HG03378 (cell line): ENCODE data around the gene GNAQ.
"Not testable (repeated sequence)": the region's sequence is repeated elsewhere in the genome, so short reads cannot be mapped to it uniquely, and the experiment has no call there.

ENCODE experiments used
- ATAC-seq: cut with Tn5 transposase; IDR thresholded peaks from one replicate; pipeline ENCODE4 v1.9.1; 2021; ENCODE audit warnings: mild to moderate bottlenecking, moderate library complexity; ENCODE audit not compliant: unreplicated experiment

GNAQ gene

GRCh38 chr9:78031444-78031892 lies at the start of gene GNAQ:
Gene GNAQ (minus strand): TSS chr9:78031811. CDS start chr9:78031235, 576 bp downstream.
- ATAC-seq, result no peak

- no peak for ATAC-seq
Observed at GRCh38 chr9:78074385-78075291, 43.0 kb upstream of the GNAQ start.

- ATAC-seq, result no peak
Observed at GRCh38 chr9:78073722-78074121, 42.1 kb upstream of the GNAQ start.

- ATAC-seq, result no peak
Observed at GRCh38 chr9:78072586-78073199, 41.1 kb upstream of the GNAQ start.

GRCh38 chr9:78070521-78070920 lies 38.9 kb upstream of the GNAQ start:
- no peak for ATAC-seq

- ATAC-seq, result no peak
Observed at GRCh38 chr9:78064075-78064474, 32.5 kb upstream of the GNAQ start.

- no peak for ATAC-seq
Observed at GRCh38 chr9:78062710-78063109, 31.1 kb upstream of the GNAQ start.

GRCh38 chr9:78054218-78054617 lies 22.6 kb upstream of the GNAQ start:
- not testable (repeated sequence) for ATAC-seq

- no peak for ATAC-seq
Observed at GRCh38 chr9:78053627-78054026, 22.0 kb upstream of the GNAQ start.

GRCh38 chr9:78050421-78050820 lies 18.8 kb upstream of the GNAQ start:
- no peak for ATAC-seq

GRCh38 chr9:78049484-78049883 lies 17.9 kb upstream of the GNAQ start:
- no peak for ATAC-seq

GRCh38 chr9:78047106-78047505 lies 15.5 kb upstream of the GNAQ start:
- no peak for ATAC-seq

- ATAC-seq, result no peak
Observed at GRCh38 chr9:78046112-78046511, 14.5 kb upstream of the GNAQ start.

- ATAC-seq, result no peak
Observed at GRCh38 chr9:78044886-78045285, 13.3 kb upstream of the GNAQ start.

- ATAC-seq, result no peak
Observed at GRCh38 chr9:78044189-78044588, 12.6 kb upstream of the GNAQ start.

GRCh38 chr9:78041971-78042370 lies 10.4 kb upstream of the GNAQ start:
- ATAC-seq, result no peak

GRCh38 chr9:78040726-78041125 lies 9.1 kb upstream of the GNAQ start:
- ATAC-seq, result no peak

GRCh38 chr9:78038620-78039300 lies 7.1 kb upstream of the GNAQ start:
- ATAC-seq, result no peak

- peak; percentile 53 for ATAC-seq
Observed at GRCh38 chr9:78035383-78035993, 3.9 kb upstream of the GNAQ start.

- ATAC-seq, result no peak
Observed at GRCh38 chr9:78033870-78034269, 2.3 kb upstream of the GNAQ start.
